ENCODE results near the gene UBR2. TPM values are rescaled to one million over a fixed set of nuclear protein-coding genes. Genes with fewer than 3 reads are reported as not detected.

Gene UBR2
- total and polyA plus RNA-seq, 9 of the 15 experiments (the other 6 are each of a cell fraction or from before 2014, with no cell fraction given): 9.1 to 38.9 (median 23.4) TPM

- peak; percentile 36; the same call in 1 of the 2 replicates for TF ChIP-seq CEBPB (tag; IDR thresholded peaks at IDR 0.05)
- TF ChIP-seq POLR3A (IDR thresholded peaks at IDR 0.05; ENCODE audit: borderline replicate concordance, extremely low read depth, insufficient read depth, insufficient read length): no peak
- TF ChIP-seq ZNF12 (CRISPR knock-in tag; IDR thresholded peaks at IDR 0.05): peak; percentile 22; the same call in 1 of the 2 replicates
- TF ChIP-seq ELK1 (CRISPR knock-in tag; IDR thresholded peaks at IDR 0.05): 0 out of 2 replicates have a peak, but pooled peaks have one; percentile 39
- TF ChIP-seq ID3 (CRISPR knock-in tag; IDR thresholded peaks at IDR 0.05): no peak
- TF ChIP-seq ID3 (tag; IDR thresholded peaks at IDR 0.05): peak; percentile 85
- peak; percentile 74 to 92 for TF ChIP-seq MNT (conservative IDR thresholded peaks at IDR 0.05)
- TF ChIP-seq PBX2 (CRISPR knock-in tag; IDR thresholded peaks at IDR 0.05; ENCODE audit: low read depth): no peak
- peak; percentile 51; the same call in 1 of the 2 replicates for TF ChIP-seq PBX2 (tag; conservative IDR thresholded peaks at IDR 0.05; ENCODE audit: low read depth)
- 0 out of 2 replicates have a peak, but pooled peaks have one; percentile 23 for TF ChIP-seq ZNF76 (CRISPR knock-in tag; IDR thresholded peaks at IDR 0.05; ENCODE audit: borderline replicate concordance)
- no peak for TF ChIP-seq ZNF324 (CRISPR knock-in tag; IDR thresholded peaks at IDR 0.05)
- peak; percentile 98 for TF ChIP-seq SIX5 (IDR thresholded peaks at IDR 0.05; ENCODE audit: borderline replicate concordance in 1 of 2, insufficient read depth in 1 of 2, low read depth in 1 of 2, low read length in 2 of 2)
- no peak; the same call in 1 of the 2 replicates for TF ChIP-seq CGGBP1 (CRISPR knock-in tag; IDR thresholded peaks at IDR 0.05)
- no peak for TF ChIP-seq U2AF1 (optimal IDR thresholded peaks at IDR 0.05; ENCODE audit: low read depth, low read length)
- no peak for TF ChIP-seq NELFE (IDR thresholded peaks at IDR 0.05; ENCODE audit: insufficient read depth, insufficient read length)
- no peak for TF ChIP-seq PHF21A (IDR thresholded peaks at IDR 0.05; ENCODE audit: borderline replicate concordance, low read depth)
- peak in 1 of 2 experiments; percentile 79; a peak in 2 of 4 replicates for TF ChIP-seq ZNF639 (CRISPR knock-in tag; conservative IDR thresholded peaks at IDR 0.05 in 1 of 2, IDR thresholded peaks at IDR 0.05 in 1 of 2)
These were observed at the start of gene UBR2 (continued) for GRCh38 chr6:42563697-42564505.
